Bronchial epithelial cell (primary cell): Measurements from ENCODE around the gene KIAA0513. TPM values are rescaled to one million over a fixed set of nuclear protein-coding genes. Genes with fewer than 3 reads are reported as not detected.
"Not testable (repeated sequence)": the region's sequence is repeated elsewhere in the genome, so short reads cannot be mapped to it uniquely, and the experiment has no call there.

Experiments used
- DNase-seq: peaks from one replicate; pipeline ENCODE4 v3.0.0-alpha.2; 2010; ENCODE audit warnings: low read depth
- FAIRE-seq: peaks from 2 replicates; lab custom pipeline; 2011; peaks lifted over from hg19 to GRCh38; lab: Jason Lieb, UNC
- H3K27me3 ChIP-seq: 2 replicates; pipeline ENCODE4 v1.5.1; 2011; ENCODE audit warnings: low read length; ENCODE audit not compliant: control insufficient read depth, insufficient read depth
- H3K36me3 ChIP-seq: 2 replicates; pipeline ENCODE4 v1.5.1; 2011; ENCODE audit warnings: low read length; ENCODE audit not compliant: control insufficient read depth, insufficient read depth
- H3K4me3 ChIP-seq: 2 replicates; pipeline ENCODE4 v1.5.1; 2011; ENCODE audit warnings: mild to moderate bottlenecking, low read depth, low read length, control low read depth
- total RNA-seq: library from RNA; depleted of rRNA; stranded (reverse); fragments of >200 nt; gene quantifications from 2 replicates; pipeline ENCODE4 v1.2.1, GENCODE V29; 2014
- TF ChIP-seq, protein P1 (sequence below): IDR thresholded peaks from 2 replicates; pipeline ENCODE4 v1.5.1; 2011; ENCODE audit warnings: mild to moderate bottlenecking, moderate library complexity, low read length, control low read depth, inconsistent platforms; ENCODE audit not compliant: insufficient read depth, severe bottlenecking

Gene KIAA0513
- total RNA-seq, 1 donor from 2014 or later: 7.1 TPM

DNA sequence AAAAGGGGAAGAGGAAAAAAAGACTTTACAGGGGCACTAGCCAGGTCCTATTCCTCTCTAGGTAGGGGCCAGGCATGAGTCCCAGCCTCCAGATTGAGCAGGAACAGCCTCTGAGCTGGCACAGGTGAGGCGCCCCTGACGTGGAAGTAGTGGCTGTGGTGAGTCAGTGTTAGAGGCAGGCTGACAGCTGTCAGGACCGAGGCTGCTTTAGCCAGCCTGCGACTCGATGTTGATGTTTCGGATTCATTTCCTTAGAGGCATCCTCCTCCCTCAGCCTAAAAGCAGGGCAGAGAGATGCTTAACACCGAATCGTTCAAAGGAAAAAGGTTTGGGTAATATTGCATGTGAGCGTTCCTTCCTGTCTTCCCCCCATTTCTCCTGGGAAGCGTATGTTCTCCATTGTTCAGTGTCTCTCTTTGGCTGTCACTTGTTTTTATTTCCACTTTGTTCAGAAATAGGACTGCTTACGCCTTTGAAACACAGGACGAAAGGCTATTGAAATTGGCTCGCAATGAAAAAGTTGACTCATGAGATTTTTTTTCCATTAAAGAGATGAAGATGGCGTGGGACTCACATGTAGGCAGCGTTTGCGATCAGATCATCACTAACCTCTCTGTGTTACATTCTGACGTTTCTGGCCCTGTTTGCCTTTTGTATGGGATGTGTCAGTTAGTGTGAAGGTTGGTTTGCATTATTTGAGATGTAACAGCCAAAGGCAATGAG, 1.3 kb downstream of the KIAA0513 start:
- Histone ChIP-seq H3K36me3 (peaks cover 7% of the 10 kb centered on the region), H3K4me3 (peak overlapping the region; percentile 76), H3K27me3 (no peaks in the 10 kb centered on the region)
- FAIRE-seq: no peak
- TF ChIP-seq, protein P1, sequence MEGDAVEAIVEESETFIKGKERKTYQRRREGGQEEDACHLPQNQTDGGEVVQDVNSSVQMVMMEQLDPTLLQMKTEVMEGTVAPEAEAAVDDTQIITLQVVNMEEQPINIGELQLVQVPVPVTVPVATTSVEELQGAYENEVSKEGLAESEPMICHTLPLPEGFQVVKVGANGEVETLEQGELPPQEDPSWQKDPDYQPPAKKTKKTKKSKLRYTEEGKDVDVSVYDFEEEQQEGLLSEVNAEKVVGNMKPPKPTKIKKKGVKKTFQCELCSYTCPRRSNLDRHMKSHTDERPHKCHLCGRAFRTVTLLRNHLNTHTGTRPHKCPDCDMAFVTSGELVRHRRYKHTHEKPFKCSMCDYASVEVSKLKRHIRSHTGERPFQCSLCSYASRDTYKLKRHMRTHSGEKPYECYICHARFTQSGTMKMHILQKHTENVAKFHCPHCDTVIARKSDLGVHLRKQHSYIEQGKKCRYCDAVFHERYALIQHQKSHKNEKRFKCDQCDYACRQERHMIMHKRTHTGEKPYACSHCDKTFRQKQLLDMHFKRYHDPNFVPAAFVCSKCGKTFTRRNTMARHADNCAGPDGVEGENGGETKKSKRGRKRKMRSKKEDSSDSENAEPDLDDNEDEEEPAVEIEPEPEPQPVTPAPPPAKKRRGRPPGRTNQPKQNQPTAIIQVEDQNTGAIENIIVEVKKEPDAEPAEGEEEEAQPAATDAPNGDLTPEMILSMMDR: no peak
- DNase-seq: peak; percentile 86

DNA sequence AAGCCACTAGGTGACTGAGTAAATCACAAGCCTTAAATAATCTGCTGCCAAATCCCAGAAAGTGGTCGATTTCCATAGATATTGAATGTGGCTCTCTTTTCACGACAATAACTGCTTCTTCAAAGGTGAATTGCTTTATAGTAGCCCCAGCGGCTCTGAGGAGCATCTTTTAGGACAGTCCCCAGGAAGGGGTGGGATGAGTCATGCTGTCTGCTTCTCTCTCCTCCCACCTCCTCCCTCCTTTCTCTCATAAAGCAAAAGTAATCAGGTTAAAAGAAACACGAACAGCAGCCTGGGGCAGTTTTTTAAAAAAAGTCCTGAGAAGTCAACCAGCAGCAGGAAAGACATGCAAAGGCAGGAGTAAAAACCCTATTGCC, 1.8 kb downstream of the KIAA0513 start:
- TF ChIP-seq, protein P1: no peak
- no peak overlapping the region for H3K4me3 ChIP-seq
- no peak for FAIRE-seq
- DNase-seq: peak; percentile 65
- no peaks in the 10 kb centered on the region for H3K27me3 ChIP-seq
- peaks cover 7% of the 10 kb centered on the region for H3K36me3 ChIP-seq

DNA sequence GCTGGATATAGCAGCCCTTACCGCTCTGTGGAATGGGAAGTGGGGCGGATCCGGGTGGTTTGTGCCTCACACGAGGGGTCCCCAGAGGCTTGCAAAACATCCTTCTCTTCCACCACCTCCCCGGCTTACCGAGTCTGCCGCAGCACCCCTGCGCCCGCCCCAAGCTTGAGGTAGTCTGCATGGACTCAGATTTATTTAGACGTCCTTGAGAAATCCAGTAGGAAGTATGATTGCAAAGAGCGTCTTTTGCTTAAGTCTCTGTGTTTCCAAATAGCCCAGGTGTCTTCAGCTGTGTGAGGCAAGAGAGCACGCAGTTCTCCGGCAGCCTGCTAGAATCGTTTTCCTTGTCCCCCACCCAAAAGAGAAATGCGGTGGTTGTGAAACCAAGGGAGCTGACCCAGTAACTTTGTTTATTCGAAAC, 2.4 kb downstream of the KIAA0513 start:
- H3K4me3 ChIP-seq: no peak overlapping the region
- FAIRE-seq (no peak), DNase-seq (no peak)
- TF ChIP-seq, protein P1: no peak
- H3K36me3 ChIP-seq: peaks cover 7% of the 10 kb centered on the region
- H3K27me3 ChIP-seq: no peaks in the 10 kb centered on the region

DNA sequence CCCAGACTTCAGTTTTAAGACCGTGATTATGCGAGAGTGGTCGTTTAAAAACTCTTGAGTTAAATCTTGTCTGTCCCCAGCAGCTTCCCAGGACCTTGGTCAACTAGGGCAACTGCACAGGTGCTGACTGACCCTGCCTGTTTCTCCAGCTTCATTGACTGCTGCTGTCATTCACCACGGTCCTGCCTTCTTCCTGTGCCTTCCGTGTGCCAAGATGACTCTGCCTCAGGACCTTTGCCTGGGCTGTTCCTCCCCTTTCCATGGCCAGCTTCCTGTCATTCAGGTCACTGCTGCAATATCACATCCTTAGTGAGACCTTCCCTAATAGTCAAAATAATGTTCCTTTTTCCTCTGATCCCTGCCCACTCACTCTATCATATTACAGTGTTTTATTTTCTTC, 3.9 kb downstream of the KIAA0513 start:
- FAIRE-seq: no peak
- no peak for DNase-seq
- TF ChIP-seq, protein P1: no peak
- Histone ChIP-seq H3K4me3 (no peak overlapping the region), H3K36me3 (peaks cover 7% of the 10 kb centered on the region), H3K27me3 (no peaks in the 10 kb centered on the region)

DNA sequence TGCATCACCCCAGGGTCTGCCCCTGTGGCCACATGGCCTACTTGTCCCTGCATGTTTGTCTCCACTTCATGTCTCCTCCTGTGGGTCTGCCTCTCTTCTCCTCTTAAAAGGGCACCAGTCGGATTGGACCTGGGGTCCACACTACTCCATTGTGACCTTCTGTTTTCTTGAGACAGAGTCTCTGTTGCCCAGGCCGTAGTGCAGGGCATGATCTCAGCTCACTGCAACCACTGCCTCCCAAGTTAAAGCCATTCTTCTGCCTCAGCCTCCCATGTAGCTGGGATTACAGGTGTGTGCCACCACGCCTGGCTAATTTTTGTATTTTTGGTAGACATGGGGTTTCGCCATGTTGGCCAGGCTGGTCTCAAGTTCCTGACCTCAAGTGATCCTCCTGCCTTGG, 4.6 kb downstream of the KIAA0513 start:
- DNase-seq, H3K4me3 ChIP-seq, FAIRE-seq, H3K36me3 ChIP-seq, H3K27me3 ChIP-seq: not testable (repeated sequence)

DNA sequence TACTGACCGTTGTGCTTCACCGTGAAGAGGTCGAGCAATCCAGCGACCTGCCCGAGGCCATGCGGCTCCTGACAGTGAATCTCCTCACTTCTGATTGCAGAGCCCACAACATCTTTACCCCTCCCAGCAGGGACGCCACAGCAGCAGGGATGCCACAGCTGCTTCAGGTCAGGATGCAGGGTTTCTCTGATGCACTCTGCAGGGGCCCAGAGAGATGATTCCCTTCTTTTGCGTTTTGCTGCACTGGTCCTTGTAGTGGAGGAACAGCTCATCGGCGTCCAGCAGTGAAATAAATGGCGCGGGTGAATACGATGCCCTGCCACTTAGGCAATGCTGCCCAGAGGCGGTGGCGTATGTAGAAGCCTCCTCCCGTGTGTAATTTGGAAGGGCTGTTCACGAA, 5.6 kb downstream of the KIAA0513 start:
- TF ChIP-seq, protein P1: no peak
- H3K36me3 ChIP-seq: peaks cover 7% of the 10 kb centered on the region
- H3K27me3 ChIP-seq: no peaks in the 10 kb centered on the region
- FAIRE-seq (no peak), DNase-seq (no peak)
- no peak overlapping the region for H3K4me3 ChIP-seq
